GM23248 (cell line): Measurements from ENCODE around the gene KSR2. TPM values are rescaled to one million over a fixed set of nuclear protein-coding genes. Genes with fewer than 3 reads are reported as not detected.

Experiments used
- DNase-seq: peaks from one replicate; pipeline ENCODE4 v3.0.0-alpha.2; 2015
- H2AFZ ChIP-seq: fragments of 200-600 bp; sonication (generic); 2 replicates; pipeline ENCODE4 v1.6.1; 2016; ENCODE audit warnings: antibody characterized with exemption
- H3F3A ChIP-seq: fragments of 200-600 bp; sonication (generic); 2 replicates; pipeline ENCODE4 v1.6.1; 2016; ENCODE audit warnings: mild to moderate bottlenecking, antibody characterized with exemption, mixed run types; ENCODE audit not compliant: insufficient read depth
- H3K27ac ChIP-seq: fragments of 200-600 bp; sonication (generic); 2 replicates; pipeline ENCODE4 v1.5.1; 2016; ENCODE audit warnings: mild to moderate bottlenecking
- H3K27me3 ChIP-seq: fragments of 200-600 bp; sonication (generic); replicated peaks from 2 replicates; pipeline ENCODE4 v1.6.1; 2016; ENCODE audit warnings: mild to moderate bottlenecking; ENCODE audit not compliant: insufficient read depth
- H3K36me3 ChIP-seq: fragments of 200-600 bp; sonication (generic); 2 replicates; pipeline ENCODE4 v1.6.1; 2016; ENCODE audit warnings: low read depth, mild to moderate bottlenecking
- H3K4me1 ChIP-seq: fragments of 200-600 bp; sonication (generic); 2 replicates; pipeline ENCODE4 v1.6.1; 2016; ENCODE audit warnings: mild to moderate bottlenecking; ENCODE audit not compliant: insufficient read depth
- H3K4me2 ChIP-seq: fragments of 200-600 bp; sonication (generic); one replicate; pipeline ENCODE4 v1.6.1; 2016; ENCODE audit warnings: mild to moderate bottlenecking; ENCODE audit not compliant: unreplicated experiment
- H3K4me3 ChIP-seq: fragments of 200-600 bp; sonication (generic); 2 replicates; pipeline ENCODE4 v1.5.1; 2016; ENCODE audit warnings: mild to moderate bottlenecking
- H3K79me2 ChIP-seq: fragments of 200-600 bp; sonication (generic); 2 replicates; pipeline ENCODE4 v1.6.1; 2016; ENCODE audit warnings: mild to moderate bottlenecking; ENCODE audit not compliant: insufficient read depth
- H3K9ac ChIP-seq: fragments of 200-600 bp; sonication (generic); 2 replicates; pipeline ENCODE4 v1.6.1; 2016; ENCODE audit warnings: mild to moderate bottlenecking
- H3K9me2 ChIP-seq: fragments of 200-600 bp; sonication (generic); 2 replicates; pipeline ENCODE4 v1.6.1; 2016; ENCODE audit warnings: mixed run types, mild to moderate bottlenecking, moderate library complexity; ENCODE audit not compliant: insufficient read depth
- H3K9me3 ChIP-seq: fragments of 200-600 bp; sonication (generic); one replicate; pipeline ENCODE4 v1.6.1; 2017; ENCODE audit warnings: low read depth
- H4K20me1 ChIP-seq: fragments of 200-600 bp; sonication (generic); 2 replicates; pipeline ENCODE4 v1.6.0; 2016; ENCODE audit not compliant: insufficient read depth
- EZH2 ChIP-seq: fragments of 200-600 bp; sonication (generic); IDR thresholded peaks from 2 replicates; pipeline ENCODE4 v1.6.1; 2018; ENCODE audit warnings: antibody characterized with exemption, mild to moderate bottlenecking; ENCODE audit not compliant: insufficient read depth, poor library complexity, severe bottlenecking
- EZH2phosphoT487 ChIP-seq: fragments of 200-600 bp; sonication (generic); IDR thresholded peaks from 2 replicates; pipeline ENCODE4 v1.6.1; 2018; ENCODE audit warnings: antibody characterized with exemption, moderate library complexity, mild to moderate bottlenecking, low read depth; ENCODE audit not compliant: insufficient read depth
- WGBS, 2 experiments: methylation state at CpG; one replicate each; pipeline ENCODE4 v1.1.6; 2015 to 2017; ENCODE audit warnings: low lambda C conversion rate in 2 of 2, low coverage in 1 of 2; ENCODE audit errors: missing lambda C conversion rate in 2 of 2; 5-methylcytosine and 5-hydroxymethylcytosine counted together
- in situ Hi-C: fragments of 300-500 bp; cut with MboI; formaldehyde crosslinking; loops from 2 replicates; pipeline ENCODE4 v1.15.0; 2020
- polyA plus RNA-seq: library from polyadenylated mRNA; unstranded; fragments of >200 nt; fragmentation: Nextera tagmentation; extraction: Ambion mirVana; gene quantifications from 2 replicates; pipeline ENCODE4 v1.2.1, GENCODE V29; 2016
- total RNA-seq: library from RNA; depleted of rRNA; stranded (reverse); fragments of >200 nt; shearing (Covaris generic); gene quantifications from 2 replicates; pipeline ENCODE4 v1.2.3, GENCODE V29; 2014

KSR2 gene
- total and polyA plus RNA-seq, 2 experiments from 2014 or later = not detected

DNA sequence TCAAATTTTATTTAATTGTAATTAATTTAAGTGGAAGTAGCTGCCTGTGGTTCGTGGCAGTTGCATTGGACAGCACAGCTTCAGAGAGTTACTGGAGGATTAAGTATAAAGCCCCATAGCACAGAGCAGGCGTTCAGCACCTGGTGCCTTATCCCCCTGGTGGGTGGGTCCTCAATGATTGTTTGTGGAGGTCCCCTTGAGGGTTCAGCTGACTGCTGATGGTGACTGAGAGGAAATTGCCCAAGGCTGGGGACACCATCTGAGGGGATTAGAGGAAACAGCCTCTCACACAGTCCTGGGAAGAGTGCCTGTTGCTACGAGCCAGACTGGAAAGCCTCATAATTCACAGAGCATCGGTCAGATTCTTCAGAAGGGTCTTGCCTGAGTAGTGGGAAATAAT is 524.0 kb downstream of the KSR2 start:
- no peak overlapping the region for H3K27ac ChIP-seq
- no peaks in the 10 kb centered on the region for H3K9me2 ChIP-seq
- in situ Hi-C loops = no loop called here
- no peak overlapping the region for H2AFZ ChIP-seq
- H3K4me1 ChIP-seq = no peaks in the 10 kb centered on the region
- H3K79me2 ChIP-seq = no peaks in the 10 kb centered on the region
- H3K36me3 ChIP-seq = no peaks in the 10 kb centered on the region
- TF ChIP-seq EZH2 (no peak), EZH2phosphoT487 (no peak)
- no peak overlapping the region for H3K4me3 ChIP-seq
- WGBS, 2 experiments = 42 to 44% methylated on average over 4 of the region's 4 CpGs
- no peak for DNase-seq
- no peak overlapping the region for H3K4me2 ChIP-seq
- H3F3A ChIP-seq = no peaks in the 10 kb centered on the region
- H4K20me1 ChIP-seq = no peaks in the 10 kb centered on the region
- no peaks in the 10 kb centered on the region for H3K9me3 ChIP-seq
- no peak overlapping the region for H3K9ac ChIP-seq
- no peaks in the 10 kb centered on the region for H3K27me3 ChIP-seq

DNA sequence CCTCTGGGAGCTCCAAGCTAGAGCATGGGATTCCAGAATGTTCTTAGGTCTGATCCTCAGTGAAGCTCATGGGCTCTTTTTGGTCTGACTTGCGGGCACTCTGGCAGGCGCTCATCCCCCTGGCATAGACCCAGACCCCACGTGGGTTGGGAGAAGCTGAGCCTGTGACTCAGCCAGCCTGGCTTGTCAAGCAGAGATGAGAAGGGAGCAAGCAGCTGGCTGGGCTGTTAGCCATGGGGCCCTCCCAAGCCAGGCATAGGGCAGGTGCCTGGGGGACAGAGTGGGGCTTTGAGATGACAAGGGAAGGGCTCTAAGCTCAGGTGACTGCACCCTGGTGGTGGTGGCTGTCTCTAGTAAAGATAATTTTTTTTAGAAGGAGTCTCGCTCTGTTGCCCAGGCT is 527.0 kb downstream of the KSR2 start:
- no peaks in the 10 kb centered on the region for H3F3A ChIP-seq
- no peak overlapping the region for H3K4me2 ChIP-seq
- no peak overlapping the region for H3K27ac ChIP-seq
- peak; percentile 57 for DNase-seq
- H4K20me1 ChIP-seq = no peaks in the 10 kb centered on the region
- TF ChIP-seq EZH2 (no peak), EZH2phosphoT487 (no peak)
- no peaks in the 10 kb centered on the region for H3K4me1 ChIP-seq
- H3K9me3 ChIP-seq = no peaks in the 10 kb centered on the region
- no peak overlapping the region for H3K9ac ChIP-seq
- no peaks in the 10 kb centered on the region for H3K36me3 ChIP-seq
- no peak overlapping the region for H2AFZ ChIP-seq
- H3K9me2 ChIP-seq = no peaks in the 10 kb centered on the region
- H3K79me2 ChIP-seq = no peaks in the 10 kb centered on the region
- 10 to 20% methylated on average over 4 of the region's 4 CpGs for WGBS, 2 experiments
- no peaks in the 10 kb centered on the region for H3K27me3 ChIP-seq
- in situ Hi-C loops = no loop called here
- no peak overlapping the region for H3K4me3 ChIP-seq

DNA sequence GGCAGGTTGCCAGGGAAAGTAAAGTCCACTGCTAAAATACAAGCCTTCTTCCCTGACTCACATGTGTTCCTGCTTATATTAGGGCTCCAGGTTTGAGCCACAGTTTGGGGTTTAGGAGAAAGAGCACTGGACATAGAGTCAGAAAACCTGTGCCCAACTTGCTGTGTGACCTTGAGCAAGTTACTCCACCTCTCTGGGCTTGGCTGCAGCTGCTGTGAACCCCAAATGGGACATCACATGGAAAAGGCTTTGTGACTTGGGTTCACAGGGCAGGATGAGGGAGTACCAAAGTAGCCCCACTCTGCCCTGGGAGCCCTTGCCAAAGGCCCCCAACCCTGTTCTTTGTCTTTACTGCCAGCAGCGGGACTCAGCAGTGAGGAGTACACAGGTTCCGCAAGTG is 528.4 kb downstream of the KSR2 start:
- Histone ChIP-seq H2AFZ (no peak overlapping the region), H3K4me1 (no peaks in the 10 kb centered on the region), H3K79me2 (no peaks in the 10 kb centered on the region), H3K27ac (no peak overlapping the region), H4K20me1 (no peaks in the 10 kb centered on the region), H3K9ac (no peak overlapping the region), H3K4me3 (no peak overlapping the region), H3K27me3 (no peaks in the 10 kb centered on the region), H3K36me3 (no peaks in the 10 kb centered on the region), H3K9me3 (no peaks in the 10 kb centered on the region), H3K9me2 (no peaks in the 10 kb centered on the region), H3F3A (no peaks in the 10 kb centered on the region), H3K4me2 (no peak overlapping the region)
- DNase-seq = no peak
- no peak for TF ChIP-seq EZH2phosphoT487
- no peak for TF ChIP-seq EZH2
- in situ Hi-C loops = no loop called here
- 57 to 58% methylated on average over 2 of the region's 2 CpGs for WGBS, 2 experiments

DNA sequence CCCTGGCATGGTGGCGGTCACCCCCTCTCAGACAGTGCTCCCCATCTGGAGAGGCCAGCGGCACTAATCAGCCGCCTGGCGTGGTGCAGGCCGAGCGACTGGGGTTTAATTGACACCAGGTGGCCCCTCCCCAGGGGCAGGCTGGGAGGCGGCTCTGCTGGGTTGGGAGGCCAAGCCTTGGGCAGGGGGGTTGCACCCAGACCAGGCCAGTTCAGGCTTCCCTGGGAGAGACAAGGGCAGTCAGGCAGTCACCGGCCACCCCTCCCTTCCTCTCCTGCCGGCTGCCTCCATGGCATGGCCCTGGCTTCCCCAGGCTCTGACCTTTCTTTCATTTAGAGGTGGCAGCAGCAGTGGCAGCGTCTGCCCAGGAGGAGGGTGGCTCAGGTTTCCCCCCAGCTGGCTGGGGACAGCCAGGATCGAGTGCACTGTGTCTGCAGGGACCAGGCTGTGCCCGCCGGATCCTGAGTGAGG is 529.2 kb downstream of the KSR2 start:
- no peaks in the 10 kb centered on the region for H4K20me1 ChIP-seq

DNA sequence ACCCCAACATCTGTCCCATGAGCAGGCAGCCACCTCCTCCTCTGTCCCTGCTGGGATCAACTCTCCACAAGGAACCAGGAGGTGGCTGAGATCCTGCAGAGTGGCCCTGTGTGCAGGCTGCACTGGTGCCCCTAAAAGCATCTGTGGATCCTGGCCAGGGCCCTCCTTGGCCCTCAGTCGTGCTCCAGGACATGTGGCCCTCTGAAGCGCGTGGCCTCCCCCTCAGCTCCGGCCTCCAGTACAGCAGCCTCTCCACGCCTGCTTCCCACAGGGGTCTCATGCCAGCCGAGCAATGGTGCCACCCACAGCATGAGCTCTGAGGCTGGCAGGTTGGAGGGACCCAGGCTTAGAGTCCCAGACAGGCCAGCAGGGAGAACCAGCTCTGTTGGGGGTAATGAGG is 530.0 kb downstream of the KSR2 start:
- no peaks in the 10 kb centered on the region for H3K79me2 ChIP-seq
- no peak overlapping the region for H3K4me3 ChIP-seq
- no peaks in the 10 kb centered on the region for H3F3A ChIP-seq
- H3K9me2 ChIP-seq = no peaks in the 10 kb centered on the region
- WGBS, 2 experiments = 44 to 45% methylated on average over 6 of the region's 6 CpGs
- in situ Hi-C loops = no loop called here
- TF ChIP-seq EZH2 (no peak), EZH2phosphoT487 (no peak)
- no peak overlapping the region for H3K9ac ChIP-seq
- no peak for DNase-seq
- no peaks in the 10 kb centered on the region for H3K27me3 ChIP-seq
- H3K27ac ChIP-seq = no peak overlapping the region
- H3K36me3 ChIP-seq = no peaks in the 10 kb centered on the region
- H4K20me1 ChIP-seq = no peaks in the 10 kb centered on the region
- H2AFZ ChIP-seq = no peak overlapping the region
- H3K4me2 ChIP-seq = no peak overlapping the region
- H3K9me3 ChIP-seq = no peaks in the 10 kb centered on the region
- H3K4me1 ChIP-seq = no peaks in the 10 kb centered on the region

More for the DNA sequence above, 529.2 kb downstream of the KSR2 start:
- Histone ChIP-seq H3K27ac (no peak overlapping the region), H2AFZ (no peak overlapping the region), H3K9me3 (no peaks in the 10 kb centered on the region), H3K4me3 (no peak overlapping the region), H3K4me1 (no peaks in the 10 kb centered on the region), H3K79me2 (no peaks in the 10 kb centered on the region), H3K9me2 (no peaks in the 10 kb centered on the region), H3K9ac (no peak overlapping the region), H3K36me3 (no peaks in the 10 kb centered on the region), H3K27me3 (no peaks in the 10 kb centered on the region), H3F3A (no peaks in the 10 kb centered on the region), H3K4me2 (no peak overlapping the region)
- in situ Hi-C loops = no loop called here
- 16 to 18% methylated on average over 10 to 13 of the region's 13 CpGs for WGBS, 2 experiments
- no peak for DNase-seq
- no peak for TF ChIP-seq EZH2
- TF ChIP-seq EZH2phosphoT487 = no peak
